GM12891 (cell line): ENCODE results near the gene ZNF474.

Experiments used
- DNase-seq: peaks from one replicate; pipeline ENCODE4 v3.0.0; 2011; ENCODE audit warnings: low spot score; ENCODE audit not compliant: insufficient read length
- FAIRE-seq: peaks from 2 replicates; lab custom pipeline; 2011; peaks lifted over from hg19 to GRCh38; lab: Jason Lieb, UNC
- PAX5 ChIP-seq: IDR thresholded peaks from 2 replicates; pipeline ENCODE4 v1.6.1; 2011; ENCODE audit warnings: low read length, moderate library complexity, mild to moderate bottlenecking; ENCODE audit not compliant: insufficient read depth, severe bottlenecking
- POLR2A ChIP-seq: IDR thresholded peaks from 2 replicates; pipeline ENCODE4 v1.6.1; 2011; ENCODE audit warnings: low read depth, low read length, control low read depth
- POLR2AphosphoS5 ChIP-seq: IDR thresholded peaks from 2 replicates; pipeline ENCODE4 v1.6.1; 2011; ENCODE audit warnings: low read depth, low read length, control low read depth
- POU2F2 ChIP-seq: IDR thresholded peaks from 2 replicates; pipeline ENCODE4 v1.6.1; 2011; ENCODE audit warnings: low read depth, mild to moderate bottlenecking, control low read depth, low read length, moderate library complexity
- SPI1 ChIP-seq: IDR thresholded peaks from 2 replicates; pipeline ENCODE4 v1.6.1; 2011; ENCODE audit warnings: low read depth, low read length, control low read depth
- TAF1 ChIP-seq: IDR thresholded peaks from 2 replicates; pipeline ENCODE4 v1.6.1; 2011; ENCODE audit warnings: low read depth, low read length, control low read depth

Gene ZNF474

DNA sequence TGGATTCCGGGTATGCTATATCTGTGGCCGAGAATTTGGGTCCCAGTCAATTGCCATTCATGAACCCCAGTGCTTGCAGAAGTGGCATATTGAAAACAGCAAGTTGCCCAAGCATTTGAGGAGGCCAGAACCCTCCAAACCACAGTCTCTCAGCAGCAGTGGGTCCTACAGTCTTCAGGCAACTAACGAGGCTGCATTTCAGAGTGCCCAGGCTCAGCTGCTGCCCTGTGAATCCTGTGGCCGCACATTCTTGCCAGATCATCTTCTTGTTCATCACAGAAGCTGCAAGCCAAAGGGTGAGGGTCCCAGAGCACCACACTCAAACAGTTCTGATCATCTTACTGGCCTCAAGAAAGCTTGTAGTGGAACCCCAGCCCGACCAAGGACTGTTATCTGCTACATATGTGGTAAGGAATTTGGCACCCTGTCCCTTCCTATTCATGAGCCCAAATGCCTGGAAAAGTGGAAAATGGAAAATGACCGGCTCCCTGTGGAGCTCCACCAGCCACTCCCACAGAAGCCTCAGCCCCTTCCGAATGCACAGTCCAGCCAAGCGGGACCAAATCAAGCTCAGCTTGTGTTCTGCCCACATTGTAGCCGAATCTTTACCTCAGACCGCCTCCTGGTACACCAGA, 23.0 kb downstream of the ZNF474 start:
- FAIRE-seq (no peak), DNase-seq (no peak)
- TF ChIP-seq POU2F2 (no peak), SPI1 (no peak), PAX5 (no peak), POLR2AphosphoS5 (no peak), TAF1 (no peak), POLR2A (no peak)

- FAIRE-seq (no peak), DNase-seq (no peak)
These were observed 23.9 kb downstream of the ZNF474 start for GRCh38 chr5:122153230-122153629.

DNA sequence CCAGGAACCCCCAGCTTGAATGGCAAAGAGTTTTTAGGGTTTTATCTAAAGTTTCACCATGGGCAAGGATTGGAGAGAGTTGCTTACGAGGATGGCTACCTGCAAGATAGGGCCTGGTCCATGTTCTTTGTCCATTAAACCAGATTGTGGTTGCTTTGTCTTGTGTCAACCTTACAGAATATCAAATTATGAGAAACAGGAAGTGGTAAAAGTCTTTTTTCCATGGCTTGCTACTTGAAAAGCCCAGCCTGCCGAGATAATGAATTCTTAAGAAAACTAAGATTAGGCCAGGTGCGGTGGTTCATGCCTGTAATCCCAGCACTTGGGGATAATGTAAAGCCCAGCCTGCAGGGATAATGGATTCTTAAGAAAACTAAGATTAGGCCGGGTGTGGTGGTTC, 24.4 kb downstream of the ZNF474 start:
- DNase-seq (no peak), FAIRE-seq (no peak)
- TF ChIP-seq SPI1: peak; percentile 39
- TF ChIP-seq PAX5: no peak
- TF ChIP-seq POU2F2: no peak
- TF ChIP-seq TAF1: no peak
- no peak for TF ChIP-seq POLR2AphosphoS5

More at GRCh38 chr5:122153230-122153629, 23.9 kb downstream of the ZNF474 start:
- TF ChIP-seq PAX5 (no peak), POU2F2 (no peak), POLR2AphosphoS5 (no peak), POLR2A (no peak), TAF1 (no peak), SPI1 (no peak)

DNA sequence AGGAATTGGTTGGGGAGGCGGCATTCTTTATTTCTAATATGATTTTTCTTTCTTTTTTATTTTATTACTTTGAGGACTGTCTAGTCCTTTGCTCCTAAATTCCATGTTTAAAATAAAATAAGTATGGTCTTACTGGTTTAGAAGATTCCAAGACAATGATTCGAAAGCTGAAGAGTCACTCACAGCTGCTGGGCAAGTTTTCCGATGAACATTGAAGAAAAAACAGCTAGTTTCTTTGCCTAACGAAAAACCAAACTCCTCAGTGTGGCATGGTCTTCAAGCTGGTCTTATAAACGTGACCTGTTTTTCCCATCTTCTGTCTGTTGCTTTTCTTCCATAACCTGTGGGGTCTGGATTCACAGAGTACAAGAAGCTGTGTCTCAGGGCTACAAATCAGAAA, 25.1 kb downstream of the ZNF474 start:
- FAIRE-seq (no peak), DNase-seq (no peak)
- TF ChIP-seq POLR2A (no peak), TAF1 (no peak), POU2F2 (no peak), SPI1 (no peak), PAX5 (no peak), POLR2AphosphoS5 (no peak)

DNA sequence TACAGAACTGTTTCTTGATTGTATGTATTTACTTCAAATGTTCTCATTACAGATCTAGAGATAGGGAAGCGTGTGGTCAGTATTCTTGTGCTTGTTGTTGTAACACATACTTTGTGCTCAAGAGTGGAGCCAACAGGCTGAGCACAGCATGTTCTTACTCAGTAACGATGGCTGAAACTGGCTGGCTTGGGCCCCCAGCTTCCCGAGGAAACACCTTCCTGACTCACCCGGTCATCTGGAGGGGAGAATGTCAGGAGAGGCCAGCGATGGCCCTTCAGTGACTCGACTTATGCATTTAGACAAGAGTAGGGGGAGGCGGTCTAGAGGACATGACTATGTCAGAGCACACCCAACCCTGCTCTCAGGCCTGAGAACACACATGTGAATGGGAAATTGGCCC, 25.6 kb downstream of the ZNF474 start:
- FAIRE-seq: no peak
- TF ChIP-seq PAX5 (no peak), TAF1 (no peak), SPI1 (no peak), POU2F2 (no peak), POLR2AphosphoS5 (no peak), POLR2A (no peak)
- DNase-seq: no peak

- FAIRE-seq: no peak
- no peak for TF ChIP-seq PAX5
- no peak for TF ChIP-seq TAF1
- no peak for TF ChIP-seq SPI1
- TF ChIP-seq POLR2A: no peak
- DNase-seq: no peak
These were observed 26.2 kb downstream of the ZNF474 start for GRCh38 chr5:122155546-122155945.

DNA sequence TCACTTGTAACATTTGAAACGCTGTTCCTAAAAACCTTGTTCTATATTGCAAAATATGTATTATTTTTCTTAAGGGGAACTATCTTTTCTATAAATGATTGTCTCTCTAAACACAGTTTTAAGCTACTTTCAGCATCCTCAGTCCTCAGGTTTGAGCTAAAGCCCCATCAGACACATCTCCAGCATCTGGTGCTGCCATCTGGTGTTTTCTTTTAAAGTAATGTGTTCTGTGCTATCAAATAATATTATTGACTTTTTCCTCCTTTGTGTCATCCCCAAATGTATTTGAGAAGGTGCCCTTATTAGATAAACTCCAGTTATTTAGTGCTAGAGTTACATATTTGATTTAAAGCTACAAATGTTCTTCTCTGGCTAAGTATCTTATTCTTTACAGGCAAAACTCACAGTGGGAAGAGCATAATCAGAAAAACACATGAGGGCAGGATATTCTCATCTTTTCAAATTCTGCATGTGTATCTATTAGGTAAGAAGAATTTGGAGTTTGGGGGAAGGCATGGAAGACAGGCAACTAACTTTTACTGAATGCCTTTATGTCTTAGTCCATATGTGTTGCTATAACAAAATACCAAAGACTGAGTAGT, 27.5 kb downstream of the ZNF474 start:
- TF ChIP-seq POLR2AphosphoS5 (no peak), POU2F2 (no peak), PAX5 (no peak), POLR2A (no peak), TAF1 (no peak), SPI1 (no peak)
- FAIRE-seq: no peak
- no peak for DNase-seq

DNA sequence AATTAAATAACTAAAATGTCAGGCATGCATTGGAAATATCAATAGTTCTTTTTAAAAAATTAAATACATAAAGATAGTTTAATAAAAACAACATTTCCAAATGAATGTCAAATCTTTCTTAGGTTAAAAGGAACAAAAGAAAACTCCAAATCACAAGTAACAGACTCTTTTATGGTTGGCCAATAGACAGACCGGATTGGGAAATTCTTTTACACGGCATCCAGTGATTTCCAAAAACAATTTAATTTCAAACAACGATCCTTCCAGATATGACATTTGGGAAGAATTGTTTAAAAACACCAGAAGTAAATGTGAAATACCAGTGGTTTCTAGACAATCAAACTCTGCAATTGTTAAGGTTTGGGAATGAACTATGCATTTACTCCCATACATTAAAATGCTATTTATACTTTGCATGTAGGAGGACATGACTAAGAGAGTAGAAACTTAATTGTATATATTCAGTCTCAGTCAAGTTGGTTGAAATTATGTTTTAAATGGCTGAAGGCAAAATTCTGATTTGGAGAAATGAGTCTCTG, 32.8 kb downstream of the ZNF474 start:
- DNase-seq: no peak
- TF ChIP-seq SPI1: no peak
- no peak for TF ChIP-seq POU2F2
- FAIRE-seq: no peak

DNA sequence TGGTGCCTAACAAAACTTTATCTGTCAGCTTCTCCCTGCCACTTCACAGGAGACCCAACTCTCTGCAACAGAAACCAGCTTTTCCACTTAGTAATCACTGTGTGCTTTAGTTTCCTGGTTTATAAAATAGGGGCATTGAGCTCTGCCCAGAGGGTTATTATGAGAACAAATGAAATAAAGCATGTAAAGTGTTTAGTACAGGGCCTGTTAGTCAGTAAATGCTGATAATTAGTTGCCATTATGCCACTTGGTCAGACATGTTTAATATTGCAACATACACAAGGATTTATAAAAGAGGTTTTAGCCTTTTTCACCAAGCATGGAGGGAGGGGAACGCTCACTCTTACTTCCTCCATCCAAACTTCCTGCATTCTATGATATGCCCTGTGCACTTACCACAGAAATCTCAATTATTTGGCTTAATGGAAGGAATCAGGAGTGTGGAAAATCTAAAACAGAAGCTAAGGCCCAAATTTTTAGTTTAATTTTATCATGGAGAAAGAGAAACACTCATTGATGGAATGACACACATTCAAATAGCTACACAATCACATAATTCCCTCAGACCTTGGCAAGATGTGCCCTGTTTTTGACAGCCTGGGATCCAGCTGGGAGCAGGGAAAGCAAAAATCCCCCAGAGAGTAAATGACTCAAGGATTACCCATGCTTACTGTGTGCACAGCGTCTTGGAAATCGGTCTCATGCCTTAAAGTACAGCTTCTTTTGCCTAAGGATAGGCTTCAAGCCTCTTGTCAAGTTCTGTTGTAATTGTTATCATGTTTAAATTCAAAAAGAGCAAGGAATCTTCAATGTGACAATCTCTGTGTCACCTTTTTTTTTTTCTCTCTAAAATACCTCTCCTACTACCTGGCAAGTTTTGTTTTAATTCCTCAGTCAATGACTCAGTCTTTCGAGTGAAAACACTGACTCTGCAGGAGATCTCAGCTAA, 34.0 kb downstream of the ZNF474 start:
- no peak for TF ChIP-seq PAX5
- no peak for TF ChIP-seq SPI1
- TF ChIP-seq TAF1: no peak
- no peak for TF ChIP-seq POLR2A
- TF ChIP-seq POLR2AphosphoS5: no peak
- TF ChIP-seq POU2F2: no peak
- FAIRE-seq (no peak), DNase-seq (no peak)

GRCh38 chr5:122164070-122164435, 34.7 kb downstream of the ZNF474 start:
- no peak for TF ChIP-seq SPI1
- TF ChIP-seq TAF1: no peak
- TF ChIP-seq POU2F2: no peak
- TF ChIP-seq POLR2AphosphoS5: no peak
- TF ChIP-seq POLR2A: no peak
- no peak for TF ChIP-seq PAX5
- DNase-seq: no peak
- no peak for FAIRE-seq
